LNCaP clone FGC (cell line): Measurements from ENCODE around the gene SSTR4.
A peak's percentile ranks its signal among the peaks of the same experiment; 100 is the strongest.

Source experiments
- DNase-seq: peaks from one replicate; pipeline ENCODE4 v3.0.0-alpha.2; 2011; ENCODE audit warnings: low read depth
- H3K4me3 ChIP-seq: 2 replicates; pipeline ENCODE4 v1.5.1; 2011; ENCODE audit warnings: mild to moderate bottlenecking, low read depth, low read length, control low read depth
- TF ChIP-seq, protein P1 (sequence below): IDR thresholded peaks from 2 replicates; pipeline ENCODE4 v1.5.1; 2012; ENCODE audit warnings: mild to moderate bottlenecking; ENCODE audit not compliant: control insufficient read depth, insufficient read depth; ENCODE audit errors: extremely low read depth

The SSTR4 gene

DNA sequence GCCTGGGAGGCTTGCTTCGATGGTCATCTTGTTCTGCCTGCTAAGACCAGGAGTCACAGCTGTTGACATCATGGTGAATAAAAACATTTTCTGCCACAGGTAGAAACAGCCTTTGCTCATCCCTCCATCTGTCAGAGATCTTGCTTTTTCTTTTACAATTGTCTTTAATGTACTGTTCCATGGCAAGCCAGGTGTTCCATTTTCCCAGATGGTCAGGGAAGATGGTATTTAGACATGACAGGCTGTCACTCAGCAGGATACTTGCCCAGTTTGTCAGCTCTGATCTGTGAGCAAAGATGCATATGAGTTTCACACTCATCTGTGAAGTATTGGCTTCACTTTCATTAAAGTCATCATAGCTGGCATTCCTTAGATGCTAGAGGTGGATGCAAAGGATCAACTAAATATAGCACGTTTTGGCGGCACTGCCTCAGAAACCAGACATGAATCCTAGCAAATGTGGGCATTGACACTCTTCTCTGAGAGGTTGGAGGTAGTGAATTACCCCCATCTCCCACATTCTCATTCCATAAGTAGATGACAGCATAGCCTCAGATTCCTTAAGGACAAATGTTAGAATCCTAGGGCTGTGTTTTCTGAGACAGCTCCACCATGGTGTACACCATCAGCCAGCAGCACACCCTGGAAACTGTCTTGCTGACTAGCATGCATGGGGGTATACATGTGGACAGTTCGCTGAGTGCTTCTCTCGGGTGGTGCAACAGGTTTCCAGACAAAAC is 4.2 kb downstream of the SSTR4 start:
- no peak for DNase-seq
- no peak overlapping the region for H3K4me3 ChIP-seq
- TF ChIP-seq, protein P1, sequence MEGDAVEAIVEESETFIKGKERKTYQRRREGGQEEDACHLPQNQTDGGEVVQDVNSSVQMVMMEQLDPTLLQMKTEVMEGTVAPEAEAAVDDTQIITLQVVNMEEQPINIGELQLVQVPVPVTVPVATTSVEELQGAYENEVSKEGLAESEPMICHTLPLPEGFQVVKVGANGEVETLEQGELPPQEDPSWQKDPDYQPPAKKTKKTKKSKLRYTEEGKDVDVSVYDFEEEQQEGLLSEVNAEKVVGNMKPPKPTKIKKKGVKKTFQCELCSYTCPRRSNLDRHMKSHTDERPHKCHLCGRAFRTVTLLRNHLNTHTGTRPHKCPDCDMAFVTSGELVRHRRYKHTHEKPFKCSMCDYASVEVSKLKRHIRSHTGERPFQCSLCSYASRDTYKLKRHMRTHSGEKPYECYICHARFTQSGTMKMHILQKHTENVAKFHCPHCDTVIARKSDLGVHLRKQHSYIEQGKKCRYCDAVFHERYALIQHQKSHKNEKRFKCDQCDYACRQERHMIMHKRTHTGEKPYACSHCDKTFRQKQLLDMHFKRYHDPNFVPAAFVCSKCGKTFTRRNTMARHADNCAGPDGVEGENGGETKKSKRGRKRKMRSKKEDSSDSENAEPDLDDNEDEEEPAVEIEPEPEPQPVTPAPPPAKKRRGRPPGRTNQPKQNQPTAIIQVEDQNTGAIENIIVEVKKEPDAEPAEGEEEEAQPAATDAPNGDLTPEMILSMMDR: no peak

DNA sequence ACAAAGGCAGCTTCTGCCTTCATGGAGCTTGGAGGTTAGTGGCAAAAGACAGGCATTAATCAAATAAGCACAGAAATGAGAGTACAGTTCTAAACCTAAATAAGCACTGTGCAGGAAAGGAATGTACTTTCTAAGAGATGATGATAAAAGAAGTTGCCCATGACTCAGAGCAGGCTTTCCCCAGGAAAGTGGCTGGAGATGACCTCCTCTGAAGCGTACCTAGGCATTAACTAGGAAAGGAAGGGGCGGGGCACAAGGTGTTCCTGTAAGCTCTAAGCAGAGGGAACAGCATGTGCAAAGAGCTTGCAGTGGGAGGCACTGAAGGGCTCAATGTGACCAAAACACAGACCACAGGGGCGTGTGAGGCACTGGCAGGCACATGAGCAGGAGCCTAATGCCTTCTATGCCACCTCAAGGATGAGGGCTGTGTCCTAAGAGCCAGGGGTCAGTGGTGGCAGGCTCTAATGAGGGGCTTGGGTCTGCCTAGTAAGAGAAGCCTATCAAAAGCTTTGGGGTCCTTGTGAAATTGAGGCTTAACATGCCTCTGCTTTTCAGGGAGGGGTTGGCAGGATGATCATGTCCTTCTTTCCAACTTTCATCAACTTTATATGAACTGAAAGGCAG is 4.9 kb downstream of the SSTR4 start:
- no peak overlapping the region for H3K4me3 ChIP-seq
- no peak for DNase-seq
- TF ChIP-seq, protein P1: no peak

DNA sequence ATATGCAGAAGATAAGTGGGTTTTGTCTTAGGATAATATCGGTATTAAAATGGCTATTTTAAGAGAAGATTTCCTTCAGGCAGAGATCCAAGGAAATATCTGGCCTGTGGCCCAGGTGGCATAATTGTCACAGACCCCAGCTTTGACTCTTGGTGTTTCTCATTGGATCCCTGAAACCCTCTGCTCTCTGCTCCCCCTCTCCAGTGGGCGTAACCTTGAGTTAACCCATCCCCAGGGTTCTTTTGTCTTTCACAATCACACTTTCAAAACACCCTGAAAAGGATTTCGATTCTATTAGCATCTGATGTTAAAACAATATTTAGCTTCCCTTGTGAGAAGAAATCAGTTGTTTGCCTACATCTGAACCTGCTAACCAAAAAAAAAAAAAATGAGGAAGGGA is 7.2 kb downstream of the SSTR4 start:
- no peak for DNase-seq
- TF ChIP-seq, protein P1: no peak
- no peak overlapping the region for H3K4me3 ChIP-seq

DNA sequence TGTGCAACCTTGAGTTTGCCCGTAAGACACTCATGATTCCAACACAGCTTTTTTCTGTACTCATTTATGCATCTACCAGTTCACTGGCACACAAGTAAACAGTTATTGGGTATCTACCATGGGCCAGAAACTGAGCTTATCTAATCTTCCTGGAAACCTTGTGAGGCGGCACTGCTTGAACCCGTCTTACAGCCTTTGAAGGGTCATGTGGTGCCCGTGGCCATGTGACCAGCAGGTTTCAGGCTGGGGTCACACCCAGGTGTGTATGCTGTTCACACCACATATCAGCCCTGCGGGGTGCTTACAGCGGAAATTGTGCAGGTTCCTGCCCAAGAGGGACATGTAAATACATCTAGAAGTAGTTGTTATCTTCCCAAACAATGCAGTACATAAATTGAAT is 8.3 kb downstream of the SSTR4 start:
- TF ChIP-seq, protein P1: no peak
- H3K4me3 ChIP-seq: no peak overlapping the region
- no peak for DNase-seq

DNA sequence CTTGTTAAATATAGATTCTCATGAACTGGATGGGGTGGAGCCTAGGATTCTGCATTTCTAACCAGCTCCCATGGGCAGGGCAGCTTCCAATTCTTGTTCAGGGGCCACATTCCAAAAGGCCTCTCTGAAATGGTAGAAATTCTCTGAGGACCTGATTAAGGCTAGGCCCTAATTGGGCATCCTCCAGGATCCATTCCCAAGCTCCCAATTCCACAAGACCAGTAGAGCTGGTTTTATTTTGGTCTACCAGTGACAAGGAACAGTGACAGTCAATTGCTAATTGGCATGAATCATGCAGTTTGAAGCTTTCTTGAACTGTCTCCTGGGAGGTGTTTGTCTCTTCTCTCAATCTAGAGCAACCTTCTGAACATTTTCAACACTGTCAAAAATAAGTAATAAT is 11.3 kb downstream of the SSTR4 start:
- DNase-seq: peak; percentile 44
- TF ChIP-seq, protein P1: no peak
- H3K4me3 ChIP-seq: no peak overlapping the region

DNA sequence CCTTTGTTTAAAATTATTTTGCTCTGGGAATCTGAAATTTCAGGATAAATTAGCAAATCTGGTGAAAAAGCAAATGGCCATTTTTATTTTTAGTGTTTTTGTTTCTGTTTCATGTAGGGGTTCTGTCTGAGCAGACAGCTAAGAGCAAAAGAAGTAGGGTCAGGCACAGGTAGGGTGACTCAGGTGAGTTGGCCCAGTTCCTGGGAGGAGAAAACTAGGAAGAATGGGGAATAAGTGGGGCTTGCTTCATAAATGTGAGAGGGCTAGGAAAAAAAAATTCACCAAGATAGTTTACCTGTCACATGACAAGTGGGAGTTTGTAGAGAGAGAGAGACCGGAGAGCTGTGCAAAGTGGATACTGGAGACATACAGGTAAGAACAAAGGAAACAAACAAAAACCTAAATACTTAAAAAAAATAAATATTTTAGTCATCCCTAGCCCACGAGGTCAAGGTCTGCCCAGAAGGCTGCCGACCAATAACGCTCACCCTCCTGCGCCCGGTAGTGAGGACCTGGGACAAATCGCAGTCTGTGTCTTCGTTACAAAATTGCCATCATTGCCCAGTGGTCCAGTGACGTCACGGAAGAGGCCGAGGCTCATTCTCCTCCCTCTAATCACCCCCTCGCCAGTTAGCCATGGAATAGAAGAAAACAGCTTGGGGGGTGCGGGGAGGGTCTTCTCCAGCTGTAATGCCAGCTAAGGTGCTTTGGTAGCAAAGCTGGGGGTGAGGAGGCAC is 12.1 kb downstream of the SSTR4 start:
- no peak overlapping the region for H3K4me3 ChIP-seq
- TF ChIP-seq, protein P1: no peak
- no peak for DNase-seq
